ENCODE measurements around the gene ALPK1.

DNA sequence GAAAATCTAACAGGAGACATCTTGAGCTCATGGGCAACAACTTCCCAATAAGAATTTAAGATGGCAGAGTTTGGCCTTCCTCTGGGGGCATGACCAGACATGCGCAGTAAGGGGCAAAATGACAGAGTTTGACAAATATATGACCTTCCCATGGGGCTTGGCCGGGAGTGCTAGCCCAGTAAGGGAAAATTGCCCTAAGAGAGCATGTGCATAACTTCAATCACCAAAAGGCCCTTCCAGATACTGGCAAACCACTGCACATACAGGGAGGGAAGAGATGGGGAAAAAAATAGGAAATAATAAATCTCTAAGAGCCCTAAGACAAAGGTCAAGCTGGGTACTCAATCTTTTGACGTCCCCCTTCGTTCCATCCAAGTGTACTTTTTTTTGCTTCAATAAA lies 24.9 kb upstream of the ALPK1 start:
- TF ChIP-seq, protein P1, sequence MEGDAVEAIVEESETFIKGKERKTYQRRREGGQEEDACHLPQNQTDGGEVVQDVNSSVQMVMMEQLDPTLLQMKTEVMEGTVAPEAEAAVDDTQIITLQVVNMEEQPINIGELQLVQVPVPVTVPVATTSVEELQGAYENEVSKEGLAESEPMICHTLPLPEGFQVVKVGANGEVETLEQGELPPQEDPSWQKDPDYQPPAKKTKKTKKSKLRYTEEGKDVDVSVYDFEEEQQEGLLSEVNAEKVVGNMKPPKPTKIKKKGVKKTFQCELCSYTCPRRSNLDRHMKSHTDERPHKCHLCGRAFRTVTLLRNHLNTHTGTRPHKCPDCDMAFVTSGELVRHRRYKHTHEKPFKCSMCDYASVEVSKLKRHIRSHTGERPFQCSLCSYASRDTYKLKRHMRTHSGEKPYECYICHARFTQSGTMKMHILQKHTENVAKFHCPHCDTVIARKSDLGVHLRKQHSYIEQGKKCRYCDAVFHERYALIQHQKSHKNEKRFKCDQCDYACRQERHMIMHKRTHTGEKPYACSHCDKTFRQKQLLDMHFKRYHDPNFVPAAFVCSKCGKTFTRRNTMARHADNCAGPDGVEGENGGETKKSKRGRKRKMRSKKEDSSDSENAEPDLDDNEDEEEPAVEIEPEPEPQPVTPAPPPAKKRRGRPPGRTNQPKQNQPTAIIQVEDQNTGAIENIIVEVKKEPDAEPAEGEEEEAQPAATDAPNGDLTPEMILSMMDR (conservative IDR thresholded peaks at IDR 0.05), result no peak
- no peak for TF ChIP-seq ZFX (IDR thresholded peaks at IDR 0.05)

Data from C4-2B (cell line).